AG09309 (cell line): ENCODE data around the gene ZNF821.
A peak's percentile ranks its signal among the peaks of the same experiment; 100 is the strongest.

Source experiments
- DNase-seq: peaks from one replicate; pipeline ENCODE4 v3.0.0-alpha.2; 2010; ENCODE audit warnings: low read depth
- H3K4me3 ChIP-seq: 2 replicates; pipeline ENCODE4 v1.5.1; 2011; ENCODE audit warnings: mild to moderate bottlenecking, low read depth, low read length, moderate library complexity; ENCODE audit not compliant: control insufficient read depth
- TF ChIP-seq, protein P1 (sequence below): IDR thresholded peaks from 2 replicates; pipeline ENCODE4 v1.5.1; 2011; ENCODE audit warnings: mild to moderate bottlenecking, low read depth, low read length, inconsistent platforms; ENCODE audit not compliant: insufficient read depth, control insufficient read depth; ENCODE audit errors: missing control alignments

The ZNF821 gene

DNA sequence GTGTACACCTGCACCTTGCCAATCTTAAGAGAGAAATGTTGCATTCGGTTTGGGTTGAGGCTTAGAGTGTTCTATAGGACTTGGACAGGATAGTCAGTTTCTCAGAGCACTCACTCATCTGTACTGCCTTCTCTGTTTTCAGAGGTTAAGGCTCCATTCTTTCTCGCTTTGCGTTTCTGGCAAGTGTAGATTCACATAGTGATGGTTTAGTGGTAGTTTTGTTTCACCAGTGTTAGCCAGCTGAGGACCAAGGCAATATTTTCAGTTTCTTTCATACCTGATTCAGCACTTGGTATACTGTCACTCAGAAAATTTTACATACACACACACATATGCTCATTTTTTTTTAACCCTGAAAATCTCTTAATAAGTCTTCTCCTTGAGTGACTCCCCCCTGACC, 36.9 kb downstream of the ZNF821 start:
- H3K4me3 ChIP-seq: peak overlapping the region; percentile 94
- no peak for DNase-seq
- TF ChIP-seq, protein P1, sequence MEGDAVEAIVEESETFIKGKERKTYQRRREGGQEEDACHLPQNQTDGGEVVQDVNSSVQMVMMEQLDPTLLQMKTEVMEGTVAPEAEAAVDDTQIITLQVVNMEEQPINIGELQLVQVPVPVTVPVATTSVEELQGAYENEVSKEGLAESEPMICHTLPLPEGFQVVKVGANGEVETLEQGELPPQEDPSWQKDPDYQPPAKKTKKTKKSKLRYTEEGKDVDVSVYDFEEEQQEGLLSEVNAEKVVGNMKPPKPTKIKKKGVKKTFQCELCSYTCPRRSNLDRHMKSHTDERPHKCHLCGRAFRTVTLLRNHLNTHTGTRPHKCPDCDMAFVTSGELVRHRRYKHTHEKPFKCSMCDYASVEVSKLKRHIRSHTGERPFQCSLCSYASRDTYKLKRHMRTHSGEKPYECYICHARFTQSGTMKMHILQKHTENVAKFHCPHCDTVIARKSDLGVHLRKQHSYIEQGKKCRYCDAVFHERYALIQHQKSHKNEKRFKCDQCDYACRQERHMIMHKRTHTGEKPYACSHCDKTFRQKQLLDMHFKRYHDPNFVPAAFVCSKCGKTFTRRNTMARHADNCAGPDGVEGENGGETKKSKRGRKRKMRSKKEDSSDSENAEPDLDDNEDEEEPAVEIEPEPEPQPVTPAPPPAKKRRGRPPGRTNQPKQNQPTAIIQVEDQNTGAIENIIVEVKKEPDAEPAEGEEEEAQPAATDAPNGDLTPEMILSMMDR: no peak

DNA sequence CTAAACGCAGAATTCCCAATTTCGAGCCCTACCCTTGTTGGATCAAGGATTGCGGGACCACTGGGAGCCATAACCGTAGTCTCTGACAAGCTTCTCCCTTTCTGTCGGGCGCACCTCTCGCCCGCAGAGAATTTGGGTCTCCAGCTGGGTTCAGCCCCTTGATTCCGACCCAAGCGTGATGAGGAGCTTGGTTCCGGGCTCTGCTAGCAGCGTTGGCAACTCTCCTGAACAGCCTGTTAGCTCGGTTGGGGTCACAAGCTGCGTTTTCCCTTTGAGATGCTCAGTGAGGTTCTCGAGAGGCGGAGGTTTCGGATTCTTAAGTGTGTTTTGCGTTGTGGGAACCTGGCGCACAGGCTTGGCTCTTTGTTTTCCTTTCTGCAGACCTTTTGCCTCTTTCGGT, 37.6 kb downstream of the ZNF821 start:
- DNase-seq: no peak
- peak overlapping the region; percentile 94 for H3K4me3 ChIP-seq
- TF ChIP-seq, protein P1: no peak

DNA sequence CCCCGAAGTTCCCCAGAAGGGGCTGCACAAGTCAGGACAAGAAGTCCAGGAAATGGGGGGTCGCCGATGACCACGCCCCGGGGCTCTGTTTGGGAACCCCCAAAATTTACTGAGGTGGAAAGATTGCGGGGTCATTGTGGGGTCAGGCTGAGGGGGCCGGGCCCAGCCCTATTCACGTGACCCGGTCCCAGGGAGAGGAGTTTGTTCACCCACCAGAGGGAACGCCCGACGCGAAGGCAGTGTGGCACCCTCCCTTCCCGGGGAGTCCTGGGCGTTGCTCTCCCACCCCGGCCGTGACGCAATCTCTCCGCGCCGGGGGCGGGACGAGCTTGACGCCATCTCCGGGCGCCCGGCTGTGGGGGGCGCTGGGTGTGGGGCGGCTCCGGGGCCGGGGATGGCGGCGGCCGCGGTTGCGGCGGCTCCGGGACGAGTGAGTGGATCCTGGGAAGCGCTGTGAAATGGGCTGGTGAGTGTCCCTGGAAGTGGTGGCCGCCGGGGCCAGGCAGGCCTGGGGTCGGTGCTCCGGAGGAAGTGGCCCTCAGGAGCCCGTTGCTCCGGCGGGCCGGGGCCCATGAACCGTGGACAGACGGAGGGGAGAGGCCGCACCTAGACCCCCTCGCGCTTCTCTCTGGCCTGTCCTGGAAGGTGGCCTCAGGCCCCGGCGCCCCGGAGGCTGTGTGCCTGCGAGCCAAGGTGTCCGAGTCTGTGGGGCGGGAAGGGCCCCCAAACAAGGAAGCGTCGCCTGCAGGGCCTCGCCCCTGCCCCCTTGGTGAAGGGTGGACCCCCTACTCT, 38.1 kb downstream of the ZNF821 start, which contains the start of gene ATXN1L:
Gene ATXN1L, plus strand, starts transcription at position 338 of the 792 bp plus-strand sequence. CDS start 3,765 bp downstream, outside the sequence.
- peak within 1 kb of the TSS; percentile 94 for H3K4me3 ChIP-seq
- DNase-seq: peak; percentile 46
- TF ChIP-seq, protein P1: no peak

DNA sequence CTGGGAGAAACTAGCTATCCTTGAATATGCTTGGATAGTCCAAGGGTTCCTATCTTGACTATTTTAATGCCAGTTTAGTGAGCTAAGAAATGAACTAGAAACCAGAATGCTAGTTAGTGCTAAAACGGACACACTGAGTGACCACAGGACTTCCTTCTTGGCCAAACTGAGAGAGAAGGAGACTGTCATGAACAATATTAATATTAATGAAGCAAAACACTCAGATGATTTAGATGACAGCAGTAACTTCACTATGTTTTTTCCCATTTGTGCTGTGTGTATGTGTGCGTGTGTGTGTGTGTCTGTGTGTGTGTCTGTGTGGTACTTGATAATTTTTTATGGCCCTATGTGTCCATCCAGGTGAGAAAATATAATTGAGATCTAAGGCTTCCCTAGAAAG, 40.4 kb downstream of the ZNF821 start:
- DNase-seq: no peak
- no peak overlapping the region for H3K4me3 ChIP-seq
- TF ChIP-seq, protein P1: no peak

DNA sequence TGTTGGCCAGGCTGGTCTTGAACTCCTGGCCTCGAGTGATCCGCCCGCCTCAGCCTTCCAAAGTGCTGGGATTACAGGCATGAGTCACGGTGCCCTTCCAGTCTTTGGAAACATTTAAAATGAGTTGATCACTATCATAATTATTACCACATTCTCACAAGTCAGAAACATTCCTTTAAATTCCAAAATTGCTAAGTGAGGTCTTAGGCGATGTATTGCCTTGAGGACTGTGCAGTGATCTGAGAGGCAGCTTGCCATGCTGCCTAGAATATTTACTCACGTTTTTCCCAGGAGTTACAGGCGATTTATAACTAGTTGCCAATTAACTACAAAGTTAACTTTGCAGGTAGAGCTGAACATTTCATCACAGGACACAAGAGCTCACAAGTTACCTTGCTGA, 43.9 kb downstream of the ZNF821 start:
- DNase-seq: peak; percentile 51
- TF ChIP-seq, protein P1: no peak
- H3K4me3 ChIP-seq: no peak overlapping the region

DNA sequence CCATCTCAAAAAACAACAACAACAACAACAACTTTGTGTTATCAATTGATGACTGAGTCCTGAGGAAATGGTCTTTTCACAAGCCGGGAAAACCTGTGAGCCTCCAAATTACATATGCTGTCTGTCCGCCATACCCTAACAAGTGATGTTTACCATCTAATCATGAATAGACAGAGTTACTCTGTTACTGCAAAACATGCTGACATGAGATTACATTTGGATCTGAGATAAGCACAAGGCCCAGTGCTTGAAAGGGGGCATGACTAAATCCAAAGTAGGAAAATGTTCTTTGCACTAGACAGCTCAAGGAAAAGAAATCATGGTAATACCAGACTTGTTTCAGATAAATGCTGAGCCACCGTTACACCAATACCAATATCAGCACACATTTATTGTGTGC, 46.8 kb downstream of the ZNF821 start:
- no peak overlapping the region for H3K4me3 ChIP-seq
- TF ChIP-seq, protein P1: no peak
- DNase-seq: no peak
